GM15510 (cell line): ENCODE measurements around the gene RYR1.

Experiments
- POLR2A ChIP-seq: IDR thresholded peaks from 3 replicates; pipeline ENCODE4 v1.6.1; 2011; ENCODE audit warnings: borderline replicate concordance; ENCODE audit not compliant: insufficient read length; ENCODE audit errors: extremely low read depth

The RYR1 gene

GRCh38 chr19:38458991-38459390, 25.5 kb downstream of the RYR1 start:
- no peak for TF ChIP-seq POLR2A

- TF ChIP-seq POLR2A: no peak
These were observed 29.9 kb downstream of the RYR1 start for GRCh38 chr19:38463365-38463764.

GRCh38 chr19:38464421-38465082, 31.1 kb downstream of the RYR1 start:
- TF ChIP-seq POLR2A: no peak

GRCh38 chr19:38466050-38466449, 32.6 kb downstream of the RYR1 start:
- TF ChIP-seq POLR2A: no peak

- TF ChIP-seq POLR2A: no peak
These were observed 34.3 kb downstream of the RYR1 start for GRCh38 chr19:38467541-38468525.

- no peak for TF ChIP-seq POLR2A
These were observed 35.7 kb downstream of the RYR1 start for GRCh38 chr19:38469151-38469550.

- no peak for TF ChIP-seq POLR2A
These were observed 37.4 kb downstream of the RYR1 start for GRCh38 chr19:38470788-38471480.

- TF ChIP-seq POLR2A: no peak
These were observed 39.7 kb downstream of the RYR1 start for GRCh38 chr19:38473201-38473600.

GRCh38 chr19:38475176-38475575, 41.7 kb downstream of the RYR1 start:
- no peak for TF ChIP-seq POLR2A

GRCh38 chr19:38478273-38478971, 44.9 kb downstream of the RYR1 start:
- TF ChIP-seq POLR2A: no peak

- TF ChIP-seq POLR2A: no peak
These were observed 49.0 kb downstream of the RYR1 start for GRCh38 chr19:38482496-38482895.

GRCh38 chr19:38483016-38483630, 49.6 kb downstream of the RYR1 start:
- no peak for TF ChIP-seq POLR2A

- no peak for TF ChIP-seq POLR2A
These were observed 51.3 kb downstream of the RYR1 start for GRCh38 chr19:38484747-38485146.
